CD4-positive, alpha-beta T cell treated with Interleukin-21 for 1 hour (primary cell): Measurements from ENCODE around the gene DNAI2.
A peak's percentile ranks its signal among the peaks of the same experiment; 100 is the strongest.

Source experiments
- DNase-seq: peaks from one replicate; pipeline ENCODE4 v3.0.0-alpha.2; 2020

DNAI2 gene

GRCh38 chr17:74342224-74342623 lies 68.2 kb downstream of the DNAI2 start:
- no peak for DNase-seq

- no peak for DNase-seq
These were observed 69.1 kb downstream of the DNAI2 start for GRCh38 chr17:74343121-74343520.

- no peak for DNase-seq
These were observed 69.7 kb downstream of the DNAI2 start for GRCh38 chr17:74343526-74344284.

GRCh38 chr17:74344658-74345057 lies 70.6 kb downstream of the DNAI2 start:
- DNase-seq: no peak

- no peak for DNase-seq
These were observed 71.6 kb downstream of the DNAI2 start for GRCh38 chr17:74345433-74346241.

GRCh38 chr17:74347646-74348045 lies 73.6 kb downstream of the DNAI2 start:
- DNase-seq: no peak

- DNase-seq: no peak
These were observed 75.1 kb downstream of the DNAI2 start for GRCh38 chr17:74349120-74349519.

- DNase-seq: no peak
These were observed 76.5 kb downstream of the DNAI2 start for GRCh38 chr17:74350486-74350885.

GRCh38 chr17:74351552-74352210 lies 77.6 kb downstream of the DNAI2 start:
- DNase-seq: no peak

- DNase-seq: no peak
These were observed 79.5 kb downstream of the DNAI2 start for GRCh38 chr17:74353446-74354060.

GRCh38 chr17:74354123-74354522 lies 80.1 kb downstream of the DNAI2 start:
- peak; percentile 54 for DNase-seq

GRCh38 chr17:74354561-74354960 lies 80.5 kb downstream of the DNAI2 start:
- no peak for DNase-seq

- DNase-seq: no peak
These were observed 81.0 kb downstream of the DNAI2 start for GRCh38 chr17:74355065-74355464.

- no peak for DNase-seq
These were observed 82.8 kb downstream of the DNAI2 start for GRCh38 chr17:74356646-74357465.

GRCh38 chr17:74357466-74357809 lies 83.4 kb downstream of the DNAI2 start:
- no peak for DNase-seq

- DNase-seq: no peak
These were observed 84.7 kb downstream of the DNAI2 start for GRCh38 chr17:74358697-74359096.

GRCh38 chr17:74359916-74360315 lies 85.9 kb downstream of the DNAI2 start:
- DNase-seq: no peak

- DNase-seq: no peak
These were observed 86.8 kb downstream of the DNAI2 start for GRCh38 chr17:74360899-74361229.

GRCh38 chr17:74361230-74362068 lies 87.4 kb downstream of the DNAI2 start, which contains the start of gene BTBD17:
Gene BTBD17, minus strand, starts transcription at chr17:74361868. Its CDS starts 49 bp downstream, at chr17:74361819.
- peak; percentile 42 for DNase-seq

- no peak for DNase-seq
These were observed 88.0 kb downstream of the DNAI2 start for GRCh38 chr17:74362069-74362405.

GRCh38 chr17:74362810-74363498 lies 88.9 kb downstream of the DNAI2 start:
- no peak for DNase-seq
